Endothelial cell (in vitro differentiated cells): ENCODE data around the gene AGBL4. TPM values are rescaled to one million over a fixed set of nuclear protein-coding genes. Genes with fewer than 3 reads are reported as not detected.
A peak's percentile ranks its signal among the peaks of the same experiment; 100 is the strongest.

ENCODE experiments used
- DNase-seq: peaks from one replicate; pipeline ENCODE4 v3.0.0; 2021; ENCODE audit warnings: low spot score
- H3K27ac Mint-ChIP-seq: one replicate; pipeline ENCODE4 v1.8.0; 2021; ENCODE audit warnings: mixed read lengths, inconsistent platforms; ENCODE audit not compliant: unreplicated experiment
- H3K27me3 Mint-ChIP-seq: one replicate; pipeline ENCODE4 v1.8.0; 2021; ENCODE audit warnings: mild to moderate bottlenecking, moderate library complexity, mixed read lengths, inconsistent platforms; ENCODE audit not compliant: unreplicated experiment
- H3K36me3 Mint-ChIP-seq: one replicate; pipeline ENCODE4 v1.8.0; 2021; ENCODE audit warnings: mild to moderate bottlenecking, low read depth, mixed read lengths, inconsistent platforms; ENCODE audit not compliant: unreplicated experiment
- H3K4me1 Mint-ChIP-seq: one replicate; pipeline ENCODE4 v1.8.0; 2021; ENCODE audit warnings: mild to moderate bottlenecking, mixed read lengths, inconsistent platforms; ENCODE audit not compliant: unreplicated experiment
- H3K4me3 Mint-ChIP-seq: one replicate; pipeline ENCODE4 v1.8.0; 2021; ENCODE audit warnings: mild to moderate bottlenecking, mixed read lengths, inconsistent platforms; ENCODE audit not compliant: unreplicated experiment
- H3K9me3 Mint-ChIP-seq: one replicate; pipeline ENCODE4 v1.8.0; 2021; ENCODE audit warnings: mixed read lengths, inconsistent platforms; ENCODE audit not compliant: unreplicated experiment
- total RNA-seq: library from RNA; stranded (reverse); fragmentation: NEBNext Ultra II Directional; extraction: Animal tissue kit (Norgen Biotek cat#: 25700); gene quantifications from one replicate; pipeline ENCODE4 v1.2.1, GENCODE V29; 2021; ENCODE audit not compliant: unreplicated experiment
- TF ChIP-seq, protein P1 (sequence below): fragments of 200-600 bp; sonication (generic); IDR thresholded peaks from one replicate; pipeline ENCODE4 v1.5.0; 2021; ENCODE audit warnings: antibody characterized with exemption; ENCODE audit not compliant: unreplicated experiment

The AGBL4 gene
- total RNA-seq, 1 donor from 2014 or later, result 0.51 TPM

DNA sequence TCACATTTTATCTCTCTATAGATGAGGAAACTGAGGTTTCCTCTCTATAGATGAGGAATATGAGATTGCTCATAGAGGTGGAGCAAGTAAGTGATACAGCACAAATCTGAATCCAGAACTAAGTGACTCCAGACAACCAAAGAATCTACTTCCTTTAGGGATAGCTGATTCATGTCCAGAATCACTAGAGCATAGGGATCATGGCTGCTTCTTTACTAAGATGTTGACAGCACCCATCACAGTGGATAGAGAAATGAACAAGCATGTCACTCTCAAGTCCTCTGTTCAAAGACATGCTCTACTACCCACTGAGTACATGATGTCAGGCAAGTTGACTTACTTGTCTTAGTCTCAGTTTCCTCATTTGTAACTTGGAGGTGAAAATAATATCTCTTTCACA, 1435.7 kb downstream of the AGBL4 start:
- DNase-seq, result no peak
- TF ChIP-seq, protein P1, sequence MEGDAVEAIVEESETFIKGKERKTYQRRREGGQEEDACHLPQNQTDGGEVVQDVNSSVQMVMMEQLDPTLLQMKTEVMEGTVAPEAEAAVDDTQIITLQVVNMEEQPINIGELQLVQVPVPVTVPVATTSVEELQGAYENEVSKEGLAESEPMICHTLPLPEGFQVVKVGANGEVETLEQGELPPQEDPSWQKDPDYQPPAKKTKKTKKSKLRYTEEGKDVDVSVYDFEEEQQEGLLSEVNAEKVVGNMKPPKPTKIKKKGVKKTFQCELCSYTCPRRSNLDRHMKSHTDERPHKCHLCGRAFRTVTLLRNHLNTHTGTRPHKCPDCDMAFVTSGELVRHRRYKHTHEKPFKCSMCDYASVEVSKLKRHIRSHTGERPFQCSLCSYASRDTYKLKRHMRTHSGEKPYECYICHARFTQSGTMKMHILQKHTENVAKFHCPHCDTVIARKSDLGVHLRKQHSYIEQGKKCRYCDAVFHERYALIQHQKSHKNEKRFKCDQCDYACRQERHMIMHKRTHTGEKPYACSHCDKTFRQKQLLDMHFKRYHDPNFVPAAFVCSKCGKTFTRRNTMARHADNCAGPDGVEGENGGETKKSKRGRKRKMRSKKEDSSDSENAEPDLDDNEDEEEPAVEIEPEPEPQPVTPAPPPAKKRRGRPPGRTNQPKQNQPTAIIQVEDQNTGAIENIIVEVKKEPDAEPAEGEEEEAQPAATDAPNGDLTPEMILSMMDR, result no peak
- Mint-ChIP-seq H3K4me3 (no peak overlapping the region), H3K4me1 (peaks cover 6% of the 10 kb centered on the region), H3K27ac (no peak overlapping the region), H3K9me3 (no peaks in the 10 kb centered on the region), H3K27me3 (peaks cover 3% of the 10 kb centered on the region), H3K36me3 (no peaks in the 10 kb centered on the region)

DNA sequence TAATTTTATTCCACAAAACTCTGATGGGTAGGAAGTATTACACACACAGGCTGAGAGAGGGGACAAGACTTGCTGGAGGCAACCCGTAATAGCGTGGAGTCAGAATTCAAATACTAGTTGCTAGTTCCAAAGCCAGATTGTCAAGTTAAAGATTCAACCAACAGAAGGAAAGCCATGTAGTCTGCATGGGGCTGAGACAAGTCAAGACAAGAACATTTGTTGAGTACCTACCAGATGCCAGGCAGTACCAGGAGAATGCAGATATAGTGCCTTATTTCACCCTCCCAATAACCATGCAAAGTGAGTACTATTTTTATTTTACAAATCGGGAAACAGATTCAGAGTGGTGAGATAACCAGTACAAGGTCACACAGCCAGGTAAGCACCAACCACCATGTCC, 1441.3 kb downstream of the AGBL4 start:
- TF ChIP-seq, protein P1, result no peak

DNA sequence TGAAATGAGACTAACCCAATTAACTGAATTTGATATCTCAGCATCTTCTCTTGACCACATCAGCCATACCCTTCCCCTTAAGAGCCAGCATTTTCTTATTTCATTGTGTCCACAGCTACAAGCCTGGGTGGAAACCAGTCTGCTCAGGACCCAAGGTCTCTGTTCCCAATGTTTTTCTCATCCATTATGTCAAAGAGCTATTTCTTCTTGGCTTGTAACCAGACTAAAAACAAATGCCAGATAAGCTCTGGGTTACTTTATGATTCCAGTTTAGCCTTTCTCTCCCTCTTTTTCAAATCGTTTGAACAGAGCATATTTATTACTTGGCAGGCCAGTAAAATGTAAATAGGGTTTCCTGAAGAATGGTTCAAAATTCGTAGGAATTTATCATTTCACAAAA, 1442.5 kb downstream of the AGBL4 start:
- H3K27me3 Mint-ChIP-seq, result peaks cover 2% of the 10 kb centered on the region
- TF ChIP-seq, protein P1, result no peak

More for the DNA sequence above, 1441.3 kb downstream of the AGBL4 start:
- no peak for DNase-seq
- no peak overlapping the region for H3K27ac Mint-ChIP-seq
- peaks cover 2% of the 10 kb centered on the region for H3K4me1 Mint-ChIP-seq
- H3K4me3 Mint-ChIP-seq, result no peak overlapping the region
- no peaks in the 10 kb centered on the region for H3K36me3 Mint-ChIP-seq
- H3K9me3 Mint-ChIP-seq, result no peaks in the 10 kb centered on the region
- peaks cover 3% of the 10 kb centered on the region for H3K27me3 Mint-ChIP-seq

DNA sequence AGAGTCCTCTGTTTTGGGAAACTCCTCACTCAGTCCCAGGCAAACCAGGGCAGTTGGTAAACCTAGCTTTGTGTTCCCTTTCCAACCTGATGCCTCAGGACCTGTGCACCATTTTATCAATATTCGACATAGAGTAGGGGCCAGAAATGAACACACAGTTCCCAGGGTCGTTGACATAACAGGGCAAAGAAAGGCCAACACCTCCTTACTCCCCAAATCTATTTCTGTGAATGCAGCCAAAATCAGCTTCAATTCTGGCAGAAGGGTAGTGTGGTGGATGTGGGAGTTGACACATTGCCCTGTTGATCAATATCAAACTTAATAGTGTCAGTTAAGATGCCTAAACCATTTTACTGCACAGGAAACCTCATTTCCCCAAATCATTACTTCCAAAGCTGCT, 1447.2 kb downstream of the AGBL4 start:
- TF ChIP-seq, protein P1, result no peak
- Mint-ChIP-seq H3K27ac (no peak overlapping the region), H3K36me3 (no peaks in the 10 kb centered on the region), H3K4me3 (no peak overlapping the region), H3K4me1 (no peaks in the 10 kb centered on the region), H3K27me3 (peaks cover 2% of the 10 kb centered on the region), H3K9me3 (no peaks in the 10 kb centered on the region)
- DNase-seq, result no peak

More for the DNA sequence above, 1442.5 kb downstream of the AGBL4 start:
- no peak for DNase-seq
- no peak overlapping the region for H3K4me3 Mint-ChIP-seq
- H3K27ac Mint-ChIP-seq, result no peak overlapping the region
- H3K4me1 Mint-ChIP-seq, result peaks cover 2% of the 10 kb centered on the region
- H3K36me3 Mint-ChIP-seq, result no peaks in the 10 kb centered on the region
- no peaks in the 10 kb centered on the region for H3K9me3 Mint-ChIP-seq

DNA sequence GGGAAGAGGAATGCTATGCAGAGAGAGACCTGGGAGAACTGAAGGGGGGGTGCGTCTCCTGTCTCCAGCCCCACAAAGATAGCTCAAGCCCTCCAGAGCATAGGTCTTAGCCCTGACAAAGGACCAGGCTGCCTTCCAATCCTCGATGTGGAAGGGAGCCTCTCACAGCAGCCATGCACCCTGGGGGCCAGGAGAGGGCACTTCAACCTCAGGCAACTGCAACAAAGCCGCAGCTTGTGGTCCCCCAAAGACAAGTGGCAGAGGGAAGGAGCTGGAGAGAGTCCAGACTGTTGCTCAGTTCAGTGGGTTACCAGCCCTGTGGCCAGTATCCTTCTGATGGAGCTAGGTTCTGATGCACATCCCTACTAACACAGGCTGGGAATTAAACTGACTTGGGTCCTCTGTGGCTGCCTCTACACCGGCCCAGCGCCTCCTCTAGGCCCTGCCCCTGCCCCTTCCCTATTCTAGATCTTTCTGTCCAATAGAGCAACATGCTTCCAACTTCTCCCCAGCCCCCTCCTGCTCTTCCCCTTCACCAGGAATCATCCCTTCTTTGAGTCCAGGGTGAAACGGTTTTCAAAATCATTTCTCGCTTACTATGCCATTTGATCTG, 1451.0 kb downstream of the AGBL4 start:
- peak; percentile 78 for DNase-seq
- Mint-ChIP-seq H3K4me1 (no peaks in the 10 kb centered on the region), H3K27ac (peak overlapping the region; percentile 72), H3K9me3 (no peaks in the 10 kb centered on the region), H3K36me3 (no peaks in the 10 kb centered on the region), H3K27me3 (peaks cover 2% of the 10 kb centered on the region), H3K4me3 (no peak overlapping the region)
- TF ChIP-seq, protein P1, result peak; percentile 58
